Spleen (tissue), 11 donors: ENCODE results near the gene HOXA7. TPM values are rescaled to one million over a fixed set of nuclear protein-coding genes. Genes with fewer than 3 reads are reported as not detected.

Experiments
- DNase-seq: peaks from one replicate; pipeline ENCODE4 v3.0.0-alpha.2; 2020
- H3K27ac ChIP-seq, 8 donors: fragments of 200-600 bp; sonication (generic) in 7 of 8; 1 replicate in 4 of 8; 2 replicates in 4 of 8; pipeline versions ENCODE4 v1.5.0 to v1.8.0; 2016 to 2021; ENCODE audit warnings: inconsistent platforms in 4 of 8, mild to moderate bottlenecking in 4 of 8, moderate library complexity in 1 of 8
- H3K27me3 ChIP-seq, 7 donors: fragments of 200-600 bp; sonication (generic) in 6 of 7; replicated peaks in 1 of 7; 1 replicate in 4 of 7; 2 replicates in 3 of 7; pipeline versions ENCODE4 v1.5.0 to v1.8.0; 2016 to 2021; ENCODE audit warnings: inconsistent platforms in 3 of 7, mild to moderate bottlenecking in 1 of 7
- H3K36me3 ChIP-seq, 6 donors: fragments of 200-600 bp; sonication (generic) in 5 of 6; 1 replicate in 4 of 6; 2 replicates in 2 of 6; pipeline versions ENCODE4 v1.5.0 to v1.8.0; 2016 to 2021; ENCODE audit warnings: inconsistent platforms in 2 of 6
- H3K4me1 ChIP-seq, 6 donors: fragments of 200-600 bp; sonication (generic) in 5 of 6; 1 replicate in 3 of 6; 2 replicates in 3 of 6; pipeline versions ENCODE4 v1.5.0 to v1.8.0; 2016 to 2021; ENCODE audit warnings: inconsistent platforms in 3 of 6
- H3K4me3 ChIP-seq, 8 donors: fragments of 200-600 bp; sonication (generic) in 7 of 8; 1 replicate in 4 of 8; 2 replicates in 4 of 8; pipeline versions ENCODE4 v1.5.0 to v1.8.0; 2016 to 2021; ENCODE audit warnings: inconsistent platforms in 4 of 8, mild to moderate bottlenecking in 4 of 8, moderate library complexity in 2 of 8
- H3K9me3 ChIP-seq, 8 donors: fragments of 200-600 bp; sonication (generic) in 7 of 8; 1 replicate in 4 of 8; 2 replicates in 4 of 8; pipeline versions ENCODE4 v1.5.0 to v1.8.0; 2016 to 2021; ENCODE audit warnings: inconsistent platforms in 4 of 8
- CTCF ChIP-seq, 11 experiments: fragments of 200-600 bp in 7 of 11; fragments of 450-650 bp in 4 of 11; sonication (generic) in 4 of 11; IDR thresholded peaks in 8 of 11; conservative IDR thresholded peaks in 3 of 11; 1 replicate in 7 of 11; 2 replicates in 4 of 11; pipeline versions ENCODE4 v1.4.0 to v1.8.0; 2016 to 2021; ENCODE audit warnings: antibody characterized with exemption in 11 of 11, inconsistent platforms in 4 of 11, mild to moderate bottlenecking in 1 of 11
- POLR2A ChIP-seq, 3 donors: fragments of 450-650 bp; IDR thresholded peaks; one replicate each; pipeline ENCODE4 v1.5.1; 2017; ENCODE audit warnings: antibody characterized with exemption in 3 of 3, mild to moderate bottlenecking in 1 of 3
- POLR2AphosphoS5 ChIP-seq, 3 donors: sonication (generic); formaldehyde crosslinking; IDR thresholded peaks; one replicate each; pipeline ENCODE4 v1.5.1; 2017; ENCODE audit warnings: antibody characterized with exemption in 3 of 3
- WGBS, 5 donors: extraction: QIAGEN DNeasy Blood & Tissue Kit in 3 of 5; methylation state at CpG; one replicate each; pipeline versions ENCODE4 v1.1.5 to v1.1.7; 2013 to 2018; 5-methylcytosine and 5-hydroxymethylcytosine counted together
- intact Hi-C: fragments of 100-400 bp; cut with DNase I; formaldehyde crosslinking; loops from one replicate; pipeline ENCODE4 v1.15.0; 2023; ENCODE audit warnings: low total_unique reads
- microRNA-seq, 3 donors: library from miRNA; unstranded; fragments of <30 nt; microRNA quantifications; one replicate each; pipeline versions ENCODE4 to v1.1.0, GENCODE V29; 2019 to 2020
- polyA plus RNA-seq, 3 donors: library from polyadenylated mRNA; stranded (reverse); fragments of 200-250 nt; gene quantifications; one replicate each; pipeline ENCODE4 v1.2.1, GENCODE V29; 2013
- small RNA-seq, 4 donors: library from RNA; depleted of rRNA; stranded (forward); fragments of <200 nt; gene quantifications; one replicate each; pipeline ENCODE3, GENCODE V24; 2016
- total RNA-seq, 7 donors: library from RNA; depleted of rRNA in 3 of 7; stranded (reverse); fragments of >200 nt in 3 of 7; fragmentation: NEBNext Ultra II Directional in 4 of 7; extraction: Animal tissue kit (Norgen Biotek cat#: 25700) in 4 of 7; gene quantifications; one replicate each; pipeline versions ENCODE4 v1.1.0 to v1.2.1, GENCODE V29; 2016 to 2021
- donor health status: healthy with polysubstance abuse.
- donor health status: DM: no; HTN: no; CAD: no; lungs with moderate emphysema.
- donor health status: DM: no; HTN: no; CAD: no.
- donor health status: Bipolar disorder and iron deficiency.
- donor health status: healthy.
- donor health status: DM: no; HTN: no; CAD: no.
- donor health status: DM: yes; HTN: yes; CAD: no.

HOXA7 gene
- total and polyA plus RNA-seq, 10 donors: 0.55 to 8.0 (median 2.4) TPM

- peak overlapping the region in 6 of 8 donors; percentile 84 to 93 (median 88) for H3K27ac ChIP-seq
- peaks cover 0 to 84% (median 36%) of the 10 kb centered on the region in 6 donors for H3K4me1 ChIP-seq
- H3K4me3 ChIP-seq: no peak overlapping the region
- 83 to 90% (median 87%) methylated on average over 13 of the region's 13 CpGs for WGBS, 5 donors
- peaks cover 0 to 12% (median 0%) of the 10 kb centered on the region in 6 donors for H3K36me3 ChIP-seq
- no peak for TF ChIP-seq POLR2AphosphoS5 (IDR thresholded peaks at IDR 0.05)
- TF ChIP-seq CTCF (IDR thresholded peaks at IDR 0.05 in 8 of 11, conservative IDR thresholded peaks at IDR 0.05 in 3 of 11): no peak
- TF ChIP-seq POLR2A (IDR thresholded peaks at IDR 0.05): no peak
- intact Hi-C loops: no loop called here
- H3K9me3 ChIP-seq: no peaks in the 10 kb centered on the region
- no peak for DNase-seq
- H3K27me3 ChIP-seq: peaks cover 0 to 61% (median 12%) of the 10 kb centered on the region in 7 donors
These were observed 51.0 kb downstream of the HOXA7 start for GRCh38 chr7:27105301-27106031.

- DNase-seq: no peak
- intact Hi-C loops: no loop called here
- 61 to 76% (median 73%) methylated on average over 13 of the region's 13 CpGs for WGBS, 5 donors
- H3K27me3 ChIP-seq: peaks cover 0 to 69% (median 12%) of the 10 kb centered on the region in 7 donors
- TF ChIP-seq CTCF (IDR thresholded peaks at IDR 0.05 in 8 of 11, conservative IDR thresholded peaks at IDR 0.05 in 3 of 11) (no peak), POLR2A (IDR thresholded peaks at IDR 0.05) (no peak), POLR2AphosphoS5 (IDR thresholded peaks at IDR 0.05) (no peak)
- H3K27ac ChIP-seq: peak overlapping the region; percentile 35 to 93 (median 78)
- H3K9me3 ChIP-seq: no peaks in the 10 kb centered on the region
- H3K4me3 ChIP-seq: peak overlapping the region in 2 of 8 donors; percentile 42 to 65
- peaks cover 0 to 22% (median 0%) of the 10 kb centered on the region in 6 donors for H3K36me3 ChIP-seq
- H3K4me1 ChIP-seq: peaks cover 0 to 87% (median 42%) of the 10 kb centered on the region in 6 donors
These were observed 52.0 kb downstream of the HOXA7 start for GRCh38 chr7:27104341-27105058.

Small RNA genes within 50 kb of the gene (microRNA-seq; reads per million reads assigned to microRNA genes)
- gene MIR196B: 79.1 to 280 (median 124) reads per million in 3 donors

Small RNA genes within 50 kb of the gene (small RNA-seq; reads per million reads assigned to genes)
- 0 reads per million in 4 donors for gene AC004080.5
- gene RF02140: 0 reads per million in 4 donors
- gene RF02141: 0 reads per million in 4 donors

Other genes with a start within 250 kb of the HOXA7 start
- gene HOXA1, start 60.7 kb downstream of the HOXA7 start, total RNA-seq: 1 to 10 TPM; 1.1 to 4.1 (median 1.7) TPM
- 1 to 10 TPM in 1 of 3 donors, under 1 TPM in 2; 0.33 to 1.3 (median 0.82) TPM for gene HOXA1, start 60.7 kb downstream of the HOXA7 start, polyA plus RNA-seq
- 1 to 10 TPM in 4 of 7 donors, under 1 TPM in 3; 0.70 to 2.8 (median 1.3) TPM for gene HOXA2, start 54.0 kb downstream of the HOXA7 start, total RNA-seq
- gene HOXA2, start 54.0 kb downstream of the HOXA7 start, polyA plus RNA-seq: under 1 TPM; 0.41 to 0.83 (median 0.55) TPM
- gene HOXA4, start 25.9 kb downstream of the HOXA7 start, total RNA-seq: 10 to 100 TPM in 1 of 7 donors, 1 to 10 TPM in 6; 2.7 to 10.8 (median 4.6) TPM
- gene HOXA4, start 25.9 kb downstream of the HOXA7 start, polyA plus RNA-seq: 1 to 10 TPM; 2.1 to 5.9 (median 3.6) TPM
- gene HOXA5, start 13.0 kb downstream of the HOXA7 start, total RNA-seq: 1 to 10 TPM; 3.0 to 9.3 (median 6.9) TPM
- 1 to 10 TPM; 1.6 to 2.3 (median 2.2) TPM for gene HOXA5, start 13.0 kb downstream of the HOXA7 start, polyA plus RNA-seq
- 1 to 10 TPM in 5 of 7 donors, under 1 TPM in 2; 0.38 to 2.0 (median 1.4) TPM for gene HOXA6, start 8.9 kb downstream of the HOXA7 start, total RNA-seq
- under 1 TPM in 1 of 3 donors, not detected in 2; 0.26 TPM for gene HOXA6, start 8.9 kb downstream of the HOXA7 start, polyA plus RNA-seq
- gene HOXA3, start 4.1 kb downstream of the HOXA7 start, total RNA-seq: 1 to 10 TPM in 5 of 7 donors, under 1 TPM in 2; 0.51 to 6.1 (median 2.2) TPM
- gene HOXA3, start 4.1 kb downstream of the HOXA7 start, polyA plus RNA-seq: 1 to 10 TPM in 1 of 3 donors, under 1 TPM in 2; 0.57 to 1.4 (median 0.62) TPM
- gene HOXA9, start 8.9 kb upstream of the HOXA7 start, total RNA-seq: 1 to 10 TPM in 5 of 7 donors, under 1 TPM in 2; 0.51 to 3.0 (median 1.2) TPM
- under 1 TPM; 0.46 to 0.54 (median 0.48) TPM for gene HOXA9, start 8.9 kb upstream of the HOXA7 start, polyA plus RNA-seq
- gene HOXA10, start 17.6 kb upstream of the HOXA7 start, total RNA-seq: under 1 TPM in 3 of 7 donors, not detected in 4; 0.13 to 0.72 (median 0.56) TPM
- under 1 TPM; 0.05 to 0.22 (median 0.19) TPM for gene HOXA10, start 17.6 kb upstream of the HOXA7 start, polyA plus RNA-seq
- not detected for gene HOXA11, start 28.6 kb upstream of the HOXA7 start, total RNA-seq
- not detected for gene HOXA11, start 28.6 kb upstream of the HOXA7 start, polyA plus RNA-seq
- not detected for gene HOXA13, start 43.4 kb upstream of the HOXA7 start, total RNA-seq
- gene HOXA13, start 43.4 kb upstream of the HOXA7 start, polyA plus RNA-seq: not detected
- not detected for gene EVX1, start 86.1 kb upstream of the HOXA7 start, total RNA-seq
- gene EVX1, start 86.1 kb upstream of the HOXA7 start, polyA plus RNA-seq: not detected